GM12878 (cell line): ENCODE data around the gene NUMB. TPM values are rescaled to one million over a fixed set of nuclear protein-coding genes. Genes with fewer than 3 reads are reported as not detected.

Experiments
- ATAC-seq: fragments of 200-7000 bp; cut with Tn5 transposase; 3 replicates; pipeline ENCODE4 v1.9.1; 2020; ENCODE audit warnings: mild to moderate bottlenecking, moderate library complexity
- BruUV-seq: library from RNA; stranded (reverse); fragments of 400-500 nt; replicated peaks from 2 replicates; lab custom pipeline; 2021; lab: Mats Ljungman, UMichigan
- CTCF ChIA-PET: fragments of 300-600 bp; sonication (Branson Sonifier 250); formaldehyde crosslinking; extraction: SDS; loops from one replicate; lab custom pipeline; 2021; ENCODE audit warnings: inconsistent platforms; lab: Yijun Ruan, JAX
- POLR2A ChIA-PET: fragments of 350-600 bp; formaldehyde crosslinking; extraction: SDS; loops from one replicate; lab custom pipeline; 2021; ENCODE audit warnings: inconsistent platforms; lab: Charles Lee
- RAD21 ChIA-PET: fragments of 300-600 bp; sonication (Branson Sonifier 250); formaldehyde crosslinking; loops from one replicate; lab custom pipeline; 2023; ENCODE audit warnings: antibody characterized with exemption; ENCODE audit not compliant: unreplicated experiment; lab: Charles Lee
- SMC1A ChIA-PET: fragments of 300-600 bp; sonication (Branson Sonifier 250); formaldehyde crosslinking; loops from one replicate; lab custom pipeline; 2023; ENCODE audit not compliant: unreplicated experiment, uncharacterized antibody; lab: Charles Lee
- DNase-seq: peaks from one replicate; pipeline ENCODE4 v3.0.0-alpha.2; 2011; ENCODE audit warnings: low read depth, low spot score
- FAIRE-seq: peaks from 3 replicates; lab custom pipeline; 2011; peaks lifted over from hg19 to GRCh38; lab: Jason Lieb, UNC
- H2AFZ ChIP-seq: 2 replicates; pipeline ENCODE4 v1.6.0; 2011; ENCODE audit warnings: low read depth, low read length, control low read depth; ENCODE audit not compliant: control insufficient read depth
- H3K27ac ChIP-seq: 2 replicates; pipeline ENCODE4 v1.5.1; 2011; ENCODE audit warnings: control low read depth; ENCODE audit not compliant: control insufficient read depth, insufficient read depth
- H3K27me3 ChIP-seq, 2 experiments: replicated peaks in 1 of 2; 2 replicates each; pipeline versions ENCODE4 v1.6.0 to v1.6.1; 2011; ENCODE audit warnings: low read length in 1 of 2; ENCODE audit not compliant: control insufficient read depth in 2 of 2, insufficient read depth in 2 of 2
- H3K36me3 ChIP-seq, 2 experiments: 2 replicates each; pipeline ENCODE4 v1.5.1; 2011; ENCODE audit warnings: low read length in 1 of 2; ENCODE audit not compliant: control insufficient read depth in 2 of 2, insufficient read depth in 2 of 2
- H3K4me1 ChIP-seq: 2 replicates; pipeline ENCODE4 v1.6.1; 2011; ENCODE audit warnings: mild to moderate bottlenecking, low read length, moderate library complexity, mixed read lengths; ENCODE audit not compliant: control insufficient read depth, insufficient read depth
- H3K4me2 ChIP-seq: 2 replicates; pipeline ENCODE4 v1.6.0; 2011; ENCODE audit warnings: control low read depth; ENCODE audit not compliant: control insufficient read depth, insufficient read depth
- H3K4me3 ChIP-seq: fragments of 200-600 bp; sonication (generic); 2 replicates; pipeline ENCODE4 v1.5.1; 2016
- H3K79me2 ChIP-seq: 2 replicates; pipeline ENCODE4 v1.6.0; 2011; ENCODE audit warnings: low read length; ENCODE audit not compliant: control insufficient read depth, insufficient read depth
- H3K9ac ChIP-seq: 2 replicates; pipeline ENCODE4 v1.8.0; 2011; ENCODE audit warnings: low read length, control low read depth, mixed read lengths; ENCODE audit not compliant: control insufficient read depth, insufficient read depth
- H3K9me3 ChIP-seq: replicated peaks from 3 replicates; pipeline ENCODE4 v1.5.1; 2011; ENCODE audit warnings: mild to moderate bottlenecking, low read length; ENCODE audit not compliant: control insufficient read depth, insufficient read depth
- H4K20me1 ChIP-seq: 2 replicates; pipeline ENCODE4 v1.6.0; 2011; ENCODE audit not compliant: control insufficient read depth, insufficient read depth
- FOS ChIP-seq: IDR thresholded peaks from 3 replicates; pipeline ENCODE4 v1.6.1; 2011; ENCODE audit warnings: borderline replicate concordance; ENCODE audit not compliant: insufficient read length; ENCODE audit errors: extremely low read depth
- FOXK2 ChIP-seq: fragments of 450-650 bp; IDR thresholded peaks from 2 replicates; pipeline ENCODE4 v1.6.1; 2017; ENCODE audit warnings: mild to moderate bottlenecking, moderate library complexity
- HDAC6 ChIP-seq: fragments of 200-600 bp; sonication (generic); IDR thresholded peaks from one replicate; pipeline ENCODE4 v1.8.0; 2017; ENCODE audit warnings: antibody characterized with exemption; ENCODE audit not compliant: unreplicated experiment
- IRF5 ChIP-seq: fragments of 450-650 bp; IDR thresholded peaks from 2 replicates; pipeline ENCODE4 v1.6.1; 2017; ENCODE audit warnings: borderline replicate concordance
- JUNB ChIP-seq: IDR thresholded peaks from 2 replicates; pipeline ENCODE4 v1.6.1; 2016; ENCODE audit warnings: antibody characterized with exemption, mild to moderate bottlenecking
- ZSCAN29 ChIP-seq: fragments of 450-650 bp; IDR thresholded peaks from 2 replicates; pipeline ENCODE4 v1.6.1; 2017; ENCODE audit warnings: mild to moderate bottlenecking, moderate library complexity
- WGBS: methylation state at CpG from one replicate; pipeline ENCODE4 v1.1.6; 2016; ENCODE audit warnings: low lambda C conversion rate; ENCODE audit not compliant: insufficient replicate concordance, insufficient coverage; ENCODE audit errors: missing lambda C conversion rate; 5-methylcytosine and 5-hydroxymethylcytosine counted together
- in situ Hi-C: fragments of 300-500 bp; cut with MboI; formaldehyde crosslinking; loops from 9 replicates; pipeline ENCODE4 v1.14.3; 2018; ENCODE audit warnings: mixed read lengths
- intact Hi-C: fragments of 100-400 bp; cut with micrococcal nuclease; formaldehyde crosslinking; loops from one replicate; pipeline ENCODE4 v1.14.2; 2022; ENCODE audit not compliant: unreplicated experiment
- polyA plus RNA-seq, 11 experiments: library from polyadenylated mRNA; depleted of rRNA in 4 of 11; unstranded in 6 of 11; stranded (reverse) in 5 of 11; fragments of >200 nt; fragmentation: Nextera tagmentation in 4 of 11; fragmentation: Illumina TruSeq in 1 of 11; extraction: Ambion mirVana in 4 of 11; extraction: Trizol in 1 of 11; gene quantifications; 1 replicate in 1 of 11; 2 replicates in 10 of 11; pipeline versions ENCODE4 v1.2.1 to v1.2.3, GENCODE V29; 2011 to 2016; ENCODE audit warnings: inconsistent platforms in 2 of 11, missing spikeins in 2 of 11, low read depth in 1 of 11
- total RNA-seq, 4 experiments: library from RNA; depleted of rRNA in 3 of 4; stranded (reverse); fragments of >200 nt in 3 of 4; fragmentation: Illumina TruSeq in 1 of 4; extraction: Trizol in 1 of 4; gene quantifications; 2 replicates each; pipeline versions ENCODE4 v1.2.1 to v1.2.3, GENCODE V29; 2013 to 2021

NUMB gene
- total and polyA plus RNA-seq, 10 of the 15 experiments (the other 5 are each of a cell fraction or from before 2014, with no cell fraction given): 22.0 to 147 (median 48.9) TPM

GRCh38 chr14:73241481-73242165 lies 216.7 kb downstream of the NUMB start:
- Histone ChIP-seq H3K79me2 (no peaks in the 10 kb centered on the region; the same call in 1 of the 2 replicates), H4K20me1 (0 out of 2 replicates have a peak, but pooled peaks cover 4% of the 10 kb centered on the region), H3K9ac (no peak overlapping the region), H3K27me3 (peaks cover 8 to 16% of the 10 kb centered on the region in 2 experiments), H3K4me2 (no peak overlapping the region; the same call in 1 of the 2 replicates), H3K36me3 (no peaks in the 10 kb centered on the region), H3K4me1 (peaks cover 50% of the 10 kb centered on the region), H2AFZ (no peak overlapping the region), H3K9me3 (no peaks in the 10 kb centered on the region; the same call in 2 of the 3 replicates), H3K27ac (no peak overlapping the region), H3K4me3 (no peak overlapping the region)
- ChIA-PET RAD21 (interaction anchor here (0.8 to 1.3 kb wide), 5 partner anchors 10 to 230 kb away, joined by 3 to 5 read pairs (median 3); no protein-coding TSS in a partner anchor), POLR2A (interaction anchor here (1.3 to 1.7 kb wide), 2 partner anchors 10 to 48 kb away, joined by 5 to 6 read pairs; no protein-coding TSS in a partner anchor), CTCF (interaction anchor here (0.6 to 1.4 kb wide), 4 partner anchors 53 to 230 kb away, joined by 3 to 4 read pairs (median 3); no protein-coding TSS in a partner anchor), SMC1A (interaction anchor here (1.1 to 2.1 kb wide), 2 partner anchors 21 to 231 kb away, joined by 3 to 8 read pairs; no protein-coding TSS in a partner anchor)
- intact Hi-C loops: no loop called here
- no peak for FAIRE-seq
- WGBS: 95% methylated on average over 19 of the region's 19 CpGs
- TF ChIP-seq HDAC6 (no peak), JUNB (no peak), ZSCAN29 (no peak), FOXK2 (no peak), IRF5 (no peak), FOS (no peak)
- no peak for ATAC-seq
- BruUV-seq: no TSS peak
- in situ Hi-C loops: no loop called here
- DNase-seq: no peak
